Sigmoid colon (tissue), 7 donors: ENCODE data around the gene BCAS3. TPM values are rescaled to one million over a fixed set of nuclear protein-coding genes. Genes with fewer than 3 reads are reported as not detected.
"Not testable (repeated sequence)": the region's sequence is repeated elsewhere in the genome, so short reads cannot be mapped to it uniquely, and the experiment has no call there.

Experiments
- DNase-seq: peaks from one replicate; pipeline ENCODE4 v3.0.0-alpha.2; 2019
- H3K27ac ChIP-seq, 4 donors: fragments of 200-600 bp; sonication (generic); one replicate each; pipeline ENCODE4 v1.5.1; 2016 to 2019; ENCODE audit warnings: mild to moderate bottlenecking in 1 of 4
- H3K27me3 ChIP-seq, 3 donors: fragments of 200-600 bp; sonication (generic); one replicate each; pipeline ENCODE4 v1.5.1; 2019; ENCODE audit warnings: mild to moderate bottlenecking in 1 of 3
- H3K36me3 ChIP-seq, 4 donors: fragments of 200-600 bp; sonication (generic); one replicate each; pipeline ENCODE4 v1.5.1; 2016 to 2019
- H3K4me1 ChIP-seq, 4 donors: fragments of 200-600 bp; sonication (generic); one replicate each; pipeline ENCODE4 v1.5.1; 2017 to 2019
- H3K4me3 ChIP-seq, 4 donors: fragments of 200-600 bp; sonication (generic); one replicate each; pipeline ENCODE4 v1.5.1; 2017 to 2019; ENCODE audit warnings: mild to moderate bottlenecking in 2 of 4, moderate library complexity in 1 of 4
- H3K9me3 ChIP-seq, 4 donors: fragments of 200-600 bp in 3 of 4; sonication (generic) in 3 of 4; one replicate each; pipeline versions ENCODE4 v1.5.1 to v1.6.1; 2013 to 2019
- CTCF ChIP-seq, 4 experiments: fragments of 450-650 bp in 3 of 4; fragments of 200-600 bp in 1 of 4; IDR thresholded peaks; one replicate each; pipeline ENCODE4 v1.5.1; 2016 to 2019; ENCODE audit warnings: antibody characterized with exemption in 4 of 4, mild to moderate bottlenecking in 3 of 4, moderate library complexity in 2 of 4
- EP300 ChIP-seq, 4 donors: sonication (generic); formaldehyde crosslinking; IDR thresholded peaks; one replicate each; pipeline ENCODE4 v1.6.1; 2017; ENCODE audit warnings: antibody characterized with exemption in 4 of 4
- POLR2A ChIP-seq, 2 donors: fragments of 450-650 bp; IDR thresholded peaks; one replicate each; pipeline ENCODE4 v1.6.1; 2016; ENCODE audit warnings: antibody characterized with exemption in 2 of 2, mild to moderate bottlenecking in 2 of 2, moderate library complexity in 2 of 2
- POLR2AphosphoS5 ChIP-seq, 4 donors: sonication (generic); formaldehyde crosslinking; IDR thresholded peaks; one replicate each; pipeline ENCODE4 v1.6.1; 2017; ENCODE audit warnings: antibody characterized with exemption in 4 of 4
- WGBS, 2 donors: extraction: QIAGEN DNeasy Blood & Tissue Kit; methylation state at CpG; one replicate each; pipeline ENCODE4 v1.1.7; 2013; 5-methylcytosine and 5-hydroxymethylcytosine counted together
- intact Hi-C: fragments of 100-400 bp; cut with DNase I; formaldehyde crosslinking; loops from one replicate; pipeline ENCODE4 v1.15.1; 2023
- polyA plus RNA-seq, 3 donors: library from polyadenylated mRNA; stranded (reverse); fragments of 200-250 nt; gene quantifications; one replicate each; pipeline ENCODE4 v1.2.3, GENCODE V29; 2013
- total RNA-seq, 4 donors: library from RNA; depleted of rRNA; stranded (reverse); fragments of >200 nt; gene quantifications; one replicate each; pipeline ENCODE4 v1.1.0, GENCODE V29; 2016
- donor health status: healthy with polysubstance abuse.
- donor health status: Bipolar disorder and iron deficiency.
- donor health status: healthy.

The BCAS3 gene
- total and polyA plus RNA-seq, 7 donors: 6.3 to 38.5 (median 28.5) TPM

DNA sequence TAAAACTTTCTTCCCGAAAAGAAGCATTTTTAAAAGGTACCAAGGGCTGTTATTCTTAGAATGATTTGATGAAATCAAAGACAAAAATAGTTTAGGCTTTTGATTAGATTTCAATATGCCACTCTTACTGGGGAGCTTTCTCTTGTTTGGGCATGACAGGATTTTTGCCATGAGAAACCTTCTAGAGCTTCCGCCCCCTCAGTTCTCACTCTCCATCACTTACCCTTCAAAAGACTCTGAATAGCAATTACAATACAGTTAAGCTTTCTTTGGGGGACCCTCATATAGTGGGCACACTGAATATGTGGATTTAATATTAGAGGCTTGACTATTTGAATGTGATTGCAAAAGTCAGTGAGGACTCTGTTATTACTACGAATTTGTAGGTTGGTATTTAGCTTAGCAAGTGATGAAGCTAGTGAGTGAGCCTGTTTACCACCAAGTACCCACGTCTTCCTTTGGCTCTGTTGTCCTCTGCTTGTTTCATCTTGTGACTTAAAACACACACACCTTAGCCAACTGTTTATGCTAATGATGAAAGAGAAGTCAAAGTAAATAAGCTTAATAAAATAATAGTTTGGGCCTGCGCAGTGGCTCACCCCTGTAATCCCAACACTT, 563.3 kb downstream of the BCAS3 start:
- intact Hi-C loops: no loop called here
- no peak overlapping the region for H3K27ac ChIP-seq
- H3K4me3 ChIP-seq: no peak overlapping the region
- WGBS, 2 donors: 89 to 91% methylated on average over 5 of the region's 5 CpGs
- TF ChIP-seq POLR2AphosphoS5 (IDR thresholded peaks at IDR 0.05): no peak
- TF ChIP-seq CTCF (IDR thresholded peaks at IDR 0.05): no peak
- no peak for TF ChIP-seq POLR2A (IDR thresholded peaks at IDR 0.05)
- TF ChIP-seq EP300 (IDR thresholded peaks at IDR 0.05): no peak
- H3K36me3 ChIP-seq: no peaks in the 10 kb centered on the region
- H3K9me3 ChIP-seq: no peaks in the 10 kb centered on the region
- no peak for DNase-seq
- peaks cover 0 to 11% (median 0%) of the 10 kb centered on the region in 3 donors for H3K27me3 ChIP-seq
- no peaks in the 10 kb centered on the region for H3K4me1 ChIP-seq

DNA sequence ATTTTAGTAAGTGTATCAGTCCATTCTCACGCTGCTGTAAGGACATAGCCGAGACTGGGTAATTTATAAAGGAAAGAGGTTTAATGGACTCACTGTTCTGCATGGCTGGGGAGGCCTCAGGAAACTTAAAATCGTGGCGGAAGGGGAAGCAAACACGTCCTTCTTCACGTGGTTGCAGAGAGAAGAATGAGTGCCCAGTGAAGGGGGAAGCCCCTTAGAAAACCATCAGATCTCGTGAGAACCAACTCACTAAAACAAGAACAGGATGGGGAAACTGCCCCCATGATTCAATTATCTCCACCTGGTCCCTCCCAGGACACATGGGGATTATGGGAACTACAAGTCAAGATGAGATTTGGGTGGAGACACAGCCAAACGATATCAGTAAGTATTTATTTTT, 567.3 kb downstream of the BCAS3 start:
- H3K4me3 ChIP-seq, intact Hi-C loops, H3K4me1 ChIP-seq, H3K36me3 ChIP-seq, H3K9me3 ChIP-seq, DNase-seq, H3K27ac ChIP-seq: not testable (repeated sequence)
- H3K27me3 ChIP-seq: peaks cover 0 to 11% (median 0%) of the 10 kb centered on the region in 3 donors
- WGBS, 2 donors: 74 to 86% methylated on average over 8 of the region's 8 CpGs

- no peak for TF ChIP-seq POLR2A (IDR thresholded peaks at IDR 0.05)
- no peak for TF ChIP-seq POLR2AphosphoS5 (IDR thresholded peaks at IDR 0.05)
- no peak for TF ChIP-seq CTCF (IDR thresholded peaks at IDR 0.05)
- TF ChIP-seq EP300 (IDR thresholded peaks at IDR 0.05): no peak
- Histone ChIP-seq H3K9me3 (no peaks in the 10 kb centered on the region), H3K4me3 (no peak overlapping the region), H3K36me3 (no peaks in the 10 kb centered on the region), H3K27ac (no peak overlapping the region), H3K4me1 (peaks cover 0 to 10% (median 8%) of the 10 kb centered on the region in 4 donors), H3K27me3 (peaks cover 0 to 11% (median 0%) of the 10 kb centered on the region in 3 donors)
- DNase-seq: no peak
- intact Hi-C loops: no loop called here
- 94% methylated on average over 3 of the region's 3 CpGs for WGBS, 2 donors
Measured at GRCh38 chr17:61245706-61246135, 568.1 kb downstream of the BCAS3 start.

- intact Hi-C loops: no loop called here
- Histone ChIP-seq H3K36me3 (no peaks in the 10 kb centered on the region), H3K9me3 (no peaks in the 10 kb centered on the region), H3K4me1 (peaks cover 0 to 26% (median 24%) of the 10 kb centered on the region in 4 donors), H3K27me3 (peaks cover 0 to 8% (median 0%) of the 10 kb centered on the region in 3 donors), H3K4me3 (no peak overlapping the region), H3K27ac (no peak overlapping the region)
- no peak for DNase-seq
- TF ChIP-seq CTCF (IDR thresholded peaks at IDR 0.05): no peak
- TF ChIP-seq POLR2A (IDR thresholded peaks at IDR 0.05): no peak
- no peak for TF ChIP-seq POLR2AphosphoS5 (IDR thresholded peaks at IDR 0.05)
- TF ChIP-seq EP300 (IDR thresholded peaks at IDR 0.05): no peak
- 66 to 69% methylated on average over 3 of the region's 3 CpGs for WGBS, 2 donors
Measured at GRCh38 chr17:61247439-61247838, 569.8 kb downstream of the BCAS3 start.

DNA sequence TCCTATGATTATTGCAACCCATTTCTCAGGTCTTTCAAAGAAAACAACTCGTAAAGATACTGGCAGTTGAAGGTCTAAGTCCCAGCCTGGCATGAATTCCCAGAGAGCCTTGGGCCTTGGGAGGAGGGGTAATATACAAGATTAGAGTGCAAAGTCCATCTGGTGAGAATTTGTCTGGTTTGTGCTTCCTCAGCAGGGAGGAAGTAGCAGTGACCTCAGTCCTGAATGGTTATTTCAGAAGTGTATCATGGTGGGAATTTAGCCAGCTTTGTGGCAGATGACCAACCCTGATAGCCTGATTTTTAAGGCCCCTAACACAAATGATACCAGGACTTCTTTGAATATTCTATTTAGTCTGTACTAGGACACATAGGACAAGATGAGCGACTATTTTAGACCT, 570.7 kb downstream of the BCAS3 start:
- no peak for DNase-seq
- Histone ChIP-seq H3K9me3 (no peaks in the 10 kb centered on the region), H3K27ac (no peak overlapping the region), H3K4me1 (peaks cover 0 to 31% (median 30%) of the 10 kb centered on the region in 4 donors), H3K4me3 (no peak overlapping the region), H3K27me3 (peaks cover 0 to 8% (median 0%) of the 10 kb centered on the region in 3 donors), H3K36me3 (no peaks in the 10 kb centered on the region)
- TF ChIP-seq POLR2A (IDR thresholded peaks at IDR 0.05) (no peak), POLR2AphosphoS5 (IDR thresholded peaks at IDR 0.05) (no peak), CTCF (IDR thresholded peaks at IDR 0.05) (no peak), EP300 (IDR thresholded peaks at IDR 0.05) (no peak)
- intact Hi-C loops: no loop called here
- WGBS, 2 donors: 53 to 79% methylated on average over 2 of the region's 2 CpGs
